ENCODE results near the gene BMPR1B. TPM values are rescaled to one million over a fixed set of nuclear protein-coding genes. Genes with fewer than 3 reads are reported as not detected.

Gene BMPR1B
- total RNA-seq, 1 donor = under 0.01 TPM

DNA sequence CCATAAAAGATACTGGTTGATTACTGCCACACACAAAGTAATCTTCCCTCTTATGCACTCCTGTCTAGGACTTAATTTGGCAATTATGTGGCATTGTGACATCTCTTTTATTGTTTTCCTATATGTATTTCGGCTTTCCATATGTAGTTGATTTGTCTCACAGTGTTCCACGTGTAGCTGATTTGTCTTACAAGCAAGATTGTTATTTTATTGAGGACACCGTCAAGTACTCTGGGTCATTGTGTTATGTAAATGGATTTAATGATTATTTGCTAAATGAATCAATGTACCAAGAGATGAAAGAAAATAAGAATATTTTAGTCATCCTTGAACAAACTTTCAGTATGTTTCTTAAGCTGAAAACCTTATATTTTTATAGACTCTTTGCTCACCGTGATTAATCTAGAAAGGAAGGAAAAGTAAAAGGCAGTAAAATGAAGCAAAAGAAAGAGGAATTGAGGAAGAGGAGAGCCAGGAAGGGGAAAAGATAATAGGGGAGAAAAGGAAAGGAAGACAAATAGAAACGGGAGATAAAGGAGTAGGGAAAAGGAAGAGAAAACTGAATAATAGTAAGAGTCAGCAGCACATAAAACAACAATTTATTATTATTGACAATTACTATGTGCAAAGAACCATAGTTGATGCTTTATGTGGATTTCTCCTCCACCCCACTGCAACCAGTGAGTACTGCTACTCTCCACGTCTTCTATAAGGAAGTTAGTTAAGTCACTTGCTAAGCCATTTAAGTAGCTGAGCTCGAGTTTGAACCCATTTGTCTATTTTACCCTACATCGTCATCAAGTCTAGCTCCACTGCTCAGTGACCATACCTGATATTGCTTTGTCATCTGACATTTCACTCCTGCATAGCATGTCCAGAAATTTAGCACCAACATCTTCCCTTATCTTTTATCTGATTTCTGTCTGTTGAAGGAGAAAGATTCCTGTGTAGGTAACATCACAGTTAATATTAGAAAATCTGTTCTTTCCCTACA, 336.5 kb downstream of the BMPR1B start:
- H3K4me1 ChIP-seq (ENCODE audit: insufficient read depth, low read length) = no peaks in the 10 kb centered on the region
- H3K9me3 ChIP-seq (ENCODE audit: low read depth, low read length) = no peaks in the 10 kb centered on the region
- H3K4me3 ChIP-seq (ENCODE audit: low read length) = no peak overlapping the region
- H3K27me3 ChIP-seq (ENCODE audit: insufficient read depth, low read length) = no peaks in the 10 kb centered on the region

DNA sequence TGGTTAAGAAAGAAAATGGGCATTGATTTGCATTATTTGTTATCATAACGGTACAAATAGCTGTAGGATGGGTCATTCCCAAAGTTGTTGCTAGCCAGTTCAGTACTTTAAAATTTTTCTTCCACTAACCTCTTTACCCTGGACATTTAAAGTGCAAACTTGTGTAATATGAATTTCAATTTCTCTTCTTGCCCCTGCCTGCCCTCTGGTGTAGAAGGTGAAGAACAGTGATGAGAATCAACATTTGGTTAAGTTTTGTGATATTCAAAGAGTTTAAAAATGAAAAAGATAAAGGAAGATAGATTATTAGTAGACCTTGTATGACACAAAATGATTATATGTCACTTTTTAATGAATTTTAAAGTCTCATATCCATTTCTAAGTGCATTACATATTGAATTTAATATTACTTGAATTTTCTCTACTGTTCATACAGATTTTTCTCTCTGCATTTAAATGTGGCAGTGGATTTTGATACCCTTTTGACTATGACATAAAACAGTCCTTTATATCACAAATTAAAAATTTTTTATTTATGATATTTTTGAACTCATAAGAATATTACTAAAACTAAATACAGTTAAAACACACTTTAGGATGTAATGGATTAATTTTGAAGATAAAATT, 337.7 kb downstream of the BMPR1B start:
- H3K4me3 ChIP-seq (ENCODE audit: low read length) = no peak overlapping the region
- H3K9me3 ChIP-seq (ENCODE audit: low read depth, low read length) = no peaks in the 10 kb centered on the region
- no peaks in the 10 kb centered on the region for H3K4me1 ChIP-seq (ENCODE audit: insufficient read depth, low read length)
- H3K27me3 ChIP-seq (ENCODE audit: insufficient read depth, low read length) = no peaks in the 10 kb centered on the region

DNA sequence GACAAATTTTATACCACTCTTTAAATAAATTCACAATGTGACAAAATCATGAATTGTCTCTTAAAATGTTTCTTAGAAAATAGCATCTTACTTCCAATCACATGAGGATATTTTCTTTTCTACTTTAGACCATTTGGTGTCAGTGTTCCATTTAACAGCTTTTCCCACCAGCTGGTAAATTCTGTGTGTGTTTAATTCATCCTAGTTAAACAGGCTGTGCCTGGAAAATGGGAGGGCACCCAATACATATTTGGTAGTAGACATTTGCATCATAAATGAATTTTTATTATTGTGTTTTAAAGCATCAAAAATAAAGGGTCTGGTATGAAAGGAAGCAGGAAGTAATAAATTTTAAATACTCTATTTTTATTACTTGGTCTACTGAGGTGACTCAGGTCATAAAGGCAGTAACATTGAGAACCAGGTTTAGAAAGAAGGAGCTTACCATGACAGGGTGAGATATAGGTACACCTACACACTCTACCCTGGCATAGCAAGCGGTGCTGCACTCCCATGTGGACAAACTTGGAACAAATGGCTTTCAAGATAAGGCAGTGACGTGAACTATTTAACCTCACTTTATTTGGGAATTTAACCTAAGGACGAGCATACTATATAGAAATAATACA, 344.5 kb downstream of the BMPR1B start:
- Histone ChIP-seq H3K9me3 (ENCODE audit: low read depth, low read length) (no peaks in the 10 kb centered on the region), H3K4me1 (ENCODE audit: insufficient read depth, low read length) (no peaks in the 10 kb centered on the region), H3K4me3 (ENCODE audit: low read length) (no peak overlapping the region), H3K27me3 (ENCODE audit: insufficient read depth, low read length) (no peaks in the 10 kb centered on the region)

DNA sequence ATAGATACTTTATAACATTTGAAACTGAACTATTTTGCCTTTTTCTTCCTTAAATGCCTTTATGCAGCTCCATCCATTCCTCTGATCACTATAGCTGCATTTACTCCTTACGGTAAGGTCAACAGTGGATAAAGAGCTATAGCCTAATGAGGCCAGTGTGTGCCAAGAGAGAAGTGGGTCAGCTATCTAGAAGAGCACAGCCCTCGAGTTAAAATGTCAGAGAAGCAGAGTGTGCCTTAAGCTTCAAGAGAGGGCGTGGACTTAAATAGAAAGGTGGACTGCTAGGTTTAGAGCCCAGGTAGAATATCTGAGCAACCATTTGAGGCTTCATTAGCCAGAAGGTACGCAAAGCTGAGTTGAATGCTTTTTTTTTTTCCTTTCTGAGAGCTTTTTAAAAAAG, 347.4 kb downstream of the BMPR1B start:
- H3K9me3 ChIP-seq (ENCODE audit: low read depth, low read length) = no peaks in the 10 kb centered on the region
- H3K4me1 ChIP-seq (ENCODE audit: insufficient read depth, low read length) = no peaks in the 10 kb centered on the region
- H3K4me3 ChIP-seq (ENCODE audit: low read length) = no peak overlapping the region
- no peaks in the 10 kb centered on the region for H3K27me3 ChIP-seq (ENCODE audit: insufficient read depth, low read length)

DNA sequence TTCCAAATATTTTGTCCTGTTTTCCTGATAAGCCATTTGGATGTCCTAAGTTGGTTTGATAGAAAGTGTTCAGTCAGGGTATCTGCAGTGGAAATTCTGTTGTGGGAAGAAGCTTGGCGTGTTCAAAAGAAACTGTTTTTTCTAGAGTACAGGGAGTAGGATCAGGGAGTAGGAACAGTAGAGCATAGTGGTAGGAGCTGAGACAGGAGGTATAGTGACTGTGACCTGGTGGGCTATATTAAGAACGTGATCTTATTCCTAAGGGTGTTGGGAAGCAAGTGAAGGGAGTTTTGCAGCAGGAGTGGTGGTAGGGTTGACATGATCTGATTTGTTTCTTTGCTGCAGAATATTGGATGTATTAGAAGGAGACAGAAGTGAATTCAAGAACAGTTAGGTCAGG, 348.2 kb downstream of the BMPR1B start:
- Histone ChIP-seq H3K4me1 (ENCODE audit: insufficient read depth, low read length) (no peaks in the 10 kb centered on the region), H3K9me3 (ENCODE audit: low read depth, low read length) (no peaks in the 10 kb centered on the region), H3K4me3 (ENCODE audit: low read length) (no peak overlapping the region), H3K27me3 (ENCODE audit: insufficient read depth, low read length) (no peaks in the 10 kb centered on the region)

DNA sequence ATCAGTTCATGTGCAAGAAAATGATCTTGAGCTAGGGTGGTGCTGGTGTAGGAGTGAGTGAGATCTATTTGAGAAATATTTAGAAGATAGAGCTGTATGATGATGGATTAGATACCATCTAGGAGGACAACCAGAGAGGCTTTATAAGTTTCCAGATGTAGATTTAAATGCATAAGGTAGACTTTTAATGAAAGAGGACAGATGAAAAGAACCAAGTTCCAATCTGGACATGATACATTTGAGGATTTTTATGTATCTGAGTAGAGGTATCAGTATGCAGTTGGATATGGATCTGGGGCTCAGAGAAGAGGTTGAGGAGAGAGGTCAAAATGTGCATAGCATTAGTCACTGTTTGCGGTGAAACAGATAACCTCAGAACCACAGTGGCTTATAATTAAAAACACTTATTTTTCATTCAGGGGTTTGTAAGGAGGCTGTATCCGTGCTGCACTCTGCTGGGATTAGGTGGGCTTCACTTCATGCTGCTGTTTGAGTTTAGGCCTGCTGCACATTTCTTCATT, 348.7 kb downstream of the BMPR1B start:
- no peaks in the 10 kb centered on the region for H3K27me3 ChIP-seq (ENCODE audit: insufficient read depth, low read length)
- H3K4me3 ChIP-seq (ENCODE audit: low read length) = no peak overlapping the region
- no peaks in the 10 kb centered on the region for H3K9me3 ChIP-seq (ENCODE audit: low read depth, low read length)
- no peaks in the 10 kb centered on the region for H3K4me1 ChIP-seq (ENCODE audit: insufficient read depth, low read length)

DNA sequence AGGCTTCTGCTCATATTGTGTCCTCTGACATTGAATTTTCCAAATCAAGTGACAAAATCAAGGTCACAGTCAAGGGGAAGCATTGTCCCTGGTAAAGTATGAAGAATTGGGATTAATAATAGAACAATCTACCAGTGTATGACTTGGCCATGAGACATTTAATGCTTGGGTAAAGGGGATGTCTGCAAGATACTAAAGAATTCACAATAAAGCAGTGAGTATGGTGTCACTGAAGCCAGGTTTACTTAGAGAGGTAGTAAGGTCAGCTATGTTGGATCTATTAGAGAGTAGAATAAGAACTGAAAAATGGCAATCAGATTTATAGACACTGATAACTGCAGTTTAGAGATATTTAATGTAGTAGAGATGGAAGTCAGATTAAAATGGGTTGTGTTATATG, 349.2 kb downstream of the BMPR1B start:
- Histone ChIP-seq H3K9me3 (ENCODE audit: low read depth, low read length) (no peaks in the 10 kb centered on the region), H3K4me3 (ENCODE audit: low read length) (no peak overlapping the region), H3K4me1 (ENCODE audit: insufficient read depth, low read length) (no peaks in the 10 kb centered on the region)

DNA sequence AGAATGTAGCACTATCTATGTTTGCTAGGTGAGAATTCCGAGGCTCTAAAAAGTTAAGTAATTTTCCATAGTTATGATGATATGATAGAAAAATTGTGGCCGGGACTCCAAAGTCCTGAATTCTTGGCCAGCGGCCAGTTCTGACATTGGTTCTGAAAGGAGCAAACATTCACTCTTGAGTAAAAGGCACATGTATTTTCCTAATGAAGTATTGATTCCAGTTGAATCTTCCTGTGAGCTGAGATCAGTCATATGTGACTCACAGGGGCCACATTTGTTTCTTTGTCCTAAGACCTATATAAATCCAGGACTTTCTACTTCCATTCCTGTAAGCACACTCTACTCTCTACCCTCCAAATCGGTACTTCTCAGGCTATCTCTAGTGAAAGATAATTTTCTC, 349.9 kb downstream of the BMPR1B start:
- Histone ChIP-seq H3K4me1 (ENCODE audit: insufficient read depth, low read length) (no peaks in the 10 kb centered on the region), H3K27me3 (ENCODE audit: insufficient read depth, low read length) (no peaks in the 10 kb centered on the region), H3K9me3 (ENCODE audit: low read depth, low read length) (no peaks in the 10 kb centered on the region), H3K4me3 (ENCODE audit: low read length) (no peak overlapping the region)

More for the DNA sequence above, 349.2 kb downstream of the BMPR1B start:
- no peaks in the 10 kb centered on the region for H3K27me3 ChIP-seq (ENCODE audit: insufficient read depth, low read length)

DNA sequence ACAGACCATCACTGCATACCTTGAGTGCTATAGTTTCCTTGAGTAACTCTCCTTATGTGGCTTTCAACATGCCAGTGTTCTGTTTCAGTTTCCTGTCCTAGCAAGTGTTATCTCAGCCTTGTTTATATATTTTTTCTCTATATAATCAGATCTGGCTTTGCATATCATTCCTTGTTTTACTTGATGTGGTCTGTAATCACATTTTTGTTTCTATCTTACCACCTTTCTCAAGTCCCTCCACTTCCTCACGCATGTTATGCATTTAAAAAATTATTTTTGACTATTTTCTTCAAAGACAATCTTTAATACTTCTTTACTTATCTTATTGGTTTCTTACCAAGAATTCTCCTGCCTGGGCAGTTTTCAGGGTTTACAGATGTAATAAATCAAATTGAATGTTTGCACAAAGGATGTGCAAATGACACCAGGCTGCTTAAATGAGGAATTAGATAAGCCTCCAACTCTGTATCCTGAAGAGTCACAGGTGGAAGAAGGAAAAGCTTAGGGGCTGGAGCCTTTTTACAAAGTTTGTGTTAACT, 351.2 kb downstream of the BMPR1B start:
- no peaks in the 10 kb centered on the region for H3K27me3 ChIP-seq (ENCODE audit: insufficient read depth, low read length)
- H3K4me1 ChIP-seq (ENCODE audit: insufficient read depth, low read length) = no peaks in the 10 kb centered on the region
- no peaks in the 10 kb centered on the region for H3K9me3 ChIP-seq (ENCODE audit: low read depth, low read length)
- no peak overlapping the region for H3K4me3 ChIP-seq (ENCODE audit: low read length)

DNA sequence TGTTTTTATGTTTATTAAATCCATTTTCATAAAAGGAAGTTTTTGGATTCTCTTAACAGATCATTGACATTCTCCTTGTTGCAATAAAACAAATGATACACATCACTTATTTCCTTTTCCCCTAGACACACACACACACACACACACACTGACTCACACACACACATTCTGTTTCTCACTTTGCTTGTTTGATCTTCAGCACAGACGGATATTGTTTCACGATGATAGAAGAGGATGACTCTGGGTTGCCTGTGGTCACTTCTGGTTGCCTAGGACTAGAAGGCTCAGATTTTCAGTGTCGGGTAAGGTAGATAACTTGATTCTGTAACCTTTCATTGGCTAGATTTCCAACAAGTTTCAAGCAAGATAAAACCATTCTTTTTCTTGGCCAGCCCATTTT, 356.8 kb downstream of the BMPR1B start:
- H3K4me3 ChIP-seq (ENCODE audit: low read length) = no peak overlapping the region
- no peaks in the 10 kb centered on the region for H3K27me3 ChIP-seq (ENCODE audit: insufficient read depth, low read length)
- H3K9me3 ChIP-seq (ENCODE audit: low read depth, low read length) = no peaks in the 10 kb centered on the region
- no peaks in the 10 kb centered on the region for H3K4me1 ChIP-seq (ENCODE audit: insufficient read depth, low read length)

DNA sequence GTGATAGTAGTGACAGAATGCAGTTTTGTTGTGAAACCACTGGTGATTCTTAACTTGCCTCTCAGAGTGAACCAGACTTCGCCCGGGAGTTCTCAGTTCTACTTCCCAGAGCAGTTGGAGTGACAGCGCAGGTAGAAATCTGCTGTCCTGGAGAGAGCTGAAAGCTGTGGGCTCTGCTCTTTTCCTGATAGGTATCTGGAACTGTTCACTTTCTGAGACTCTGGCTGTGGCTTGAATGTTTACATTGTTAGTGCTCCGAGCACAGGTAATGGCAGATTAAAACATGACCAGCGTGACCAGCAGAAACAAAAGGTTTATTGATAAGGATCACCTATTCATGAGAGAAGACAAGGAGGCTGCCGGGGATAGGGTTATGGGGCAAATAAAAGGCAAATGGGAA, 360.7 kb downstream of the BMPR1B start:
- no peaks in the 10 kb centered on the region for H3K27me3 ChIP-seq (ENCODE audit: insufficient read depth, low read length)
- no peaks in the 10 kb centered on the region for H3K4me1 ChIP-seq (ENCODE audit: insufficient read depth, low read length)
- no peaks in the 10 kb centered on the region for H3K9me3 ChIP-seq (ENCODE audit: low read depth, low read length)
- no peak overlapping the region for H3K4me3 ChIP-seq (ENCODE audit: low read length)

DNA sequence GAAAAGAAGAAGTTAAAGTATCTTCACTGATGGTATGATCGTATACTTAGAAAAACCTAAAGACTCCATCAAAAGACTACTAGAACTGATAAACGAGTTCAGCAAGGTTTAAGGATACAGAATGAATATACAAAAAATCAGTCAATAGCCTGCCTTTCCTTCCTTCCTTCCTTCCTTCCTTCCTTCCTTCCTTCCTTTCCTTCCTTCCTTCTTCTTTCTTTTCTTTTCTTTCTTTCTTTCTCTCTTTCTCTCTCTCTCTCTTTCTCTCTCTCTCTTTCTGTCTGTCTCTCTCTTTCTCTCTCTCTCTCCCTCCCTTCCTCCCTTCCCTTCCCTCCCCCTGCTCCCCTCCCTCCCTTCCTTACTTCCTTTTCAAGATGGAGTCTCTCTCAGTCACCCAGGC, 362.7 kb downstream of the BMPR1B start:
- no peaks in the 10 kb centered on the region for H3K27me3 ChIP-seq (ENCODE audit: insufficient read depth, low read length)
- H3K9me3 ChIP-seq (ENCODE audit: low read depth, low read length) = no peaks in the 10 kb centered on the region
- no peak overlapping the region for H3K4me3 ChIP-seq (ENCODE audit: low read length)
- H3K4me1 ChIP-seq (ENCODE audit: insufficient read depth, low read length) = no peaks in the 10 kb centered on the region

DNA sequence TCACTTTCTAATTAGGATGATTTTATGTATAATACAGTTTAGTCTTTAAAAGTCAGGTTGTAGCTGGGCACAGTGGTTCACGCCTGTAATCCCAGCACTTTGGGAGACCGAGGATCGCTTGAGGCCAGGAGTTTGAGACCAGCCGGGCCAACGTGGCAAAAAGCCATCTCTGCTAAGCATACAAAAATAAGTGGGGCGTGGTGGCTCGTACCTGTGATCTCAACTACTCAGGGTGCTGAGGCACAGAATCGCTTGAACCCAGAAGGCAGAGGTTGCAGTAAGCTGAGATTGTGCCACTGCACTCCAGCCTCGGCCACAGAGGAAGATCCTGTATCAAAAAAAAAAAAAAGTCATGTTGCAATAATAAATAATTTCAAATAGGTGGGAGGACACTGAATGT, 364.2 kb downstream of the BMPR1B start:
- no peaks in the 10 kb centered on the region for H3K9me3 ChIP-seq (ENCODE audit: low read depth, low read length)
- H3K4me3 ChIP-seq (ENCODE audit: low read length) = no peak overlapping the region
- no peaks in the 10 kb centered on the region for H3K27me3 ChIP-seq (ENCODE audit: insufficient read depth, low read length)
- H3K4me1 ChIP-seq (ENCODE audit: insufficient read depth, low read length) = no peaks in the 10 kb centered on the region

DNA sequence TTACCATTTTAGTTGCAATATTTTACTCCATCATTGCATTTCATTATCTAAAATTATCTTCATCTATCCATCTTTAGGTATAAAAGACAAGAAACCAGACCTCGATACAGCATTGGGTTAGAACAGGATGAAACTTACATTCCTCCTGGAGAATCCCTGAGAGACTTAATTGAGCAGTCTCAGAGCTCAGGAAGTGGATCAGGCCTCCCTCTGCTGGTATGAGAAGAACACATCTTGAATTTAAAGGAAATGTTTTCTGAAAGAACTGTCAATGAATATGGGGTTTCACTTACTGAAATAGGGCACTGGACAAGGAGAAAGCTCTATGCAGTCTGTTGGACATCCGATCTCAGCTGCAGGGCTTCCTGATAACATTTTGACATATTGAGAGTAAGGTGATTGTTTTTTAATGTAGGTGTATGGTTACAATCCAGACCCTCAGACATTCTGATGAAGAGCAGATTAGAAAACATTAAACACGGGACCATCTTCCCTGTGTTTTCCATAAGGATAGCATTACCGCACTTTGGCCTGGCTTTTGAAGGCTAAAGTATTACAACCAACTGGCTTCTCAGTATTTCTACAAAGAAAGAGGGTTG, 367.2 kb downstream of the BMPR1B start:
- H3K9me3 ChIP-seq (ENCODE audit: low read depth, low read length) = no peaks in the 10 kb centered on the region
- H3K27me3 ChIP-seq (ENCODE audit: insufficient read depth, low read length) = no peaks in the 10 kb centered on the region
- H3K4me3 ChIP-seq (ENCODE audit: low read length) = no peak overlapping the region
- no peaks in the 10 kb centered on the region for H3K4me1 ChIP-seq (ENCODE audit: insufficient read depth, low read length)

DNA sequence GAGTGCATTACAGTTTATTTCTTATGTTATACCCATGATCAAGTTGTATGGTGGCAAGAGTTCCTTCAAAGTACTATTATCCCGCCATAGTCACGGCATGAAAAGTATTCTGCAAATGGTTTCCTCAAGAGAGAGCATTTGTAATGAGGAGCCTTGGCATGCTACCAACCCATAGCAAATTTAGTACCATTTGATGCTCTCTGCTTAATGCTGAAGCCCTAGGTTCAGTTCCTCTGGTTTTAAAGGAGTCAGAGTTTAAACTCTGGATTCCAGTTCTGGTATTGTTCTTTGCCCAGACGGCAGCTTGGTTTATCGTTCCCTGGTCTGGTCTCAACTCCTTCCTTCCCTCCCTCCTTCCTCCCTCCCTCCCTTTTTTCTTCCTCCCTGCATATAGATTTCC, 371.3 kb downstream of the BMPR1B start:
- no peaks in the 10 kb centered on the region for H3K9me3 ChIP-seq (ENCODE audit: low read depth, low read length)
- no peak overlapping the region for H3K4me3 ChIP-seq (ENCODE audit: low read length)
- no peaks in the 10 kb centered on the region for H3K27me3 ChIP-seq (ENCODE audit: insufficient read depth, low read length)
- no peaks in the 10 kb centered on the region for H3K4me1 ChIP-seq (ENCODE audit: insufficient read depth, low read length)
